ENCODE data around the gene LRRC59. TPM values are rescaled to one million over a fixed set of nuclear protein-coding genes. Genes with fewer than 3 reads are reported as not detected.

Gene LRRC59
- total and polyA plus RNA-seq, 2 experiments from 2014 or later, result 105 to 121 TPM

GRCh38 chr17:50375858-50376538 lies 21.3 kb downstream of the LRRC59 start:
- no peaks in the 10 kb centered on the region for H3K36me3 ChIP-seq (replicated peaks; ENCODE audit: insufficient read depth, low read depth)
- no peaks in the 10 kb centered on the region for H3K27me3 ChIP-seq
- H3K79me2 ChIP-seq, result peaks cover 17% of the 10 kb centered on the region
- 93% methylated on average over 5 of the region's 5 CpGs for WGBS (ENCODE audit: low lambda C conversion rate, missing lambda C conversion rate)
- no peak for DNase-seq (ENCODE audit: low spot score)
- H3K9me2 ChIP-seq (replicated peaks; ENCODE audit: insufficient read depth), result no peaks in the 10 kb centered on the region
- peaks cover 4% of the 10 kb centered on the region for H3K4me1 ChIP-seq (ENCODE audit: insufficient read depth)
- no peaks in the 10 kb centered on the region for H4K20me1 ChIP-seq (ENCODE audit: insufficient read depth, poor library complexity, severe bottlenecking)
- no peak for TF ChIP-seq EZH2phosphoT487 (IDR thresholded peaks at IDR 0.05; ENCODE audit: low read depth, severe bottlenecking, unreplicated experiment)
- TF ChIP-seq, protein P1, sequence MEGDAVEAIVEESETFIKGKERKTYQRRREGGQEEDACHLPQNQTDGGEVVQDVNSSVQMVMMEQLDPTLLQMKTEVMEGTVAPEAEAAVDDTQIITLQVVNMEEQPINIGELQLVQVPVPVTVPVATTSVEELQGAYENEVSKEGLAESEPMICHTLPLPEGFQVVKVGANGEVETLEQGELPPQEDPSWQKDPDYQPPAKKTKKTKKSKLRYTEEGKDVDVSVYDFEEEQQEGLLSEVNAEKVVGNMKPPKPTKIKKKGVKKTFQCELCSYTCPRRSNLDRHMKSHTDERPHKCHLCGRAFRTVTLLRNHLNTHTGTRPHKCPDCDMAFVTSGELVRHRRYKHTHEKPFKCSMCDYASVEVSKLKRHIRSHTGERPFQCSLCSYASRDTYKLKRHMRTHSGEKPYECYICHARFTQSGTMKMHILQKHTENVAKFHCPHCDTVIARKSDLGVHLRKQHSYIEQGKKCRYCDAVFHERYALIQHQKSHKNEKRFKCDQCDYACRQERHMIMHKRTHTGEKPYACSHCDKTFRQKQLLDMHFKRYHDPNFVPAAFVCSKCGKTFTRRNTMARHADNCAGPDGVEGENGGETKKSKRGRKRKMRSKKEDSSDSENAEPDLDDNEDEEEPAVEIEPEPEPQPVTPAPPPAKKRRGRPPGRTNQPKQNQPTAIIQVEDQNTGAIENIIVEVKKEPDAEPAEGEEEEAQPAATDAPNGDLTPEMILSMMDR (IDR thresholded peaks at IDR 0.05; ENCODE audit: poor library complexity), result no peak
- no peak for TF ChIP-seq EZH2 (IDR thresholded peaks at IDR 0.05; ENCODE audit: borderline replicate concordance)
- no peaks in the 10 kb centered on the region for H3K9me3 ChIP-seq (ENCODE audit: low read depth)
- H3K4me2 ChIP-seq, result no peak overlapping the region
- no peak overlapping the region for H3K4me3 ChIP-seq
- H2AFZ ChIP-seq, result no peak overlapping the region
- no peak overlapping the region for H3K27ac ChIP-seq

GRCh38 chr17:50373705-50374104 lies 23.6 kb downstream of the LRRC59 start:
- peaks cover 4% of the 10 kb centered on the region for H3K4me1 ChIP-seq (ENCODE audit: insufficient read depth)
- 89% methylated on average over 2 of the region's 2 CpGs for WGBS (ENCODE audit: low lambda C conversion rate, missing lambda C conversion rate)

GRCh38 chr17:50372758-50373556 lies 24.4 kb downstream of the LRRC59 start, which contains the start of the genes EME1 and MRPL27:
Gene EME1 (plus strand): TSS chr17:50373229. CDS start chr17:50375209, 1,980 bp downstream.
Gene MRPL27 (minus strand): TSS chr17:50373184. CDS start chr17:50373170, 14 bp downstream.
- H2AFZ ChIP-seq, result peak within 1 kb of the TSS; percentile 65
- H3K27ac ChIP-seq, result peak within 1 kb of the TSS; percentile 97
- no peaks in the 10 kb centered on the region for H3K27me3 ChIP-seq
- H4K20me1 ChIP-seq (ENCODE audit: insufficient read depth, poor library complexity, severe bottlenecking), result no peaks in the 10 kb centered on the region
- 2% methylated on average over 42 of the region's 42 CpGs for WGBS (ENCODE audit: low lambda C conversion rate, missing lambda C conversion rate)
- H3K4me1 ChIP-seq (ENCODE audit: insufficient read depth), result peaks cover 4% of the 10 kb centered on the region
- H3K4me2 ChIP-seq, result peak within 1 kb of the TSS; percentile 86
- peak; percentile 91 for DNase-seq (ENCODE audit: low spot score)
- H3K4me3 ChIP-seq, result peak within 1 kb of the TSS; percentile 85
- H3K79me2 ChIP-seq, result peaks cover 31% of the 10 kb centered on the region
- H3K36me3 ChIP-seq (replicated peaks; ENCODE audit: insufficient read depth, low read depth), result no peaks in the 10 kb centered on the region
- no peaks in the 10 kb centered on the region for H3K9me2 ChIP-seq (replicated peaks; ENCODE audit: insufficient read depth)
- H3K9me3 ChIP-seq (ENCODE audit: low read depth), result no peaks in the 10 kb centered on the region
- TF ChIP-seq, protein P1 (IDR thresholded peaks at IDR 0.05; ENCODE audit: poor library complexity), result no peak
- no peak for TF ChIP-seq EZH2 (IDR thresholded peaks at IDR 0.05; ENCODE audit: borderline replicate concordance)

More at GRCh38 chr17:50373705-50374104, 23.6 kb downstream of the LRRC59 start:
- Histone ChIP-seq H3K27me3 (no peaks in the 10 kb centered on the region), H3K79me2 (peaks cover 29% of the 10 kb centered on the region), H3K4me3 (peak overlapping the region; percentile 85), H2AFZ (peak overlapping the region; percentile 65), H3K27ac (no peak overlapping the region), H3K9me3 (ENCODE audit: low read depth) (no peaks in the 10 kb centered on the region), H4K20me1 (ENCODE audit: insufficient read depth, poor library complexity, severe bottlenecking) (no peaks in the 10 kb centered on the region), H3K36me3 (replicated peaks; ENCODE audit: insufficient read depth, low read depth) (no peaks in the 10 kb centered on the region), H3K4me2 (peak overlapping the region; percentile 86), H3K9me2 (replicated peaks; ENCODE audit: insufficient read depth) (no peaks in the 10 kb centered on the region)
- no peak for DNase-seq (ENCODE audit: low spot score)
- TF ChIP-seq EZH2 (IDR thresholded peaks at IDR 0.05; ENCODE audit: borderline replicate concordance), result no peak
- TF ChIP-seq, protein P1 (IDR thresholded peaks at IDR 0.05; ENCODE audit: poor library complexity), result no peak
- no peak for TF ChIP-seq EZH2phosphoT487 (IDR thresholded peaks at IDR 0.05; ENCODE audit: low read depth, severe bottlenecking, unreplicated experiment)
